OCI-LY3 (cell line): Measurements from ENCODE around the gene GRAMD1B.

Experiments
- H2AFZ ChIP-seq: fragments of 200-600, 300-600 bp; shearing (Covaris generic); 2 replicates; pipeline ENCODE4 v1.6.0; 2014; ENCODE audit warnings: antibody characterized with exemption, low read depth, low read length
- H3K27ac ChIP-seq: fragments of 200-600, 300-600 bp; sonication (generic); 2 replicates; pipeline ENCODE4 v1.5.1; 2014; ENCODE audit warnings: mild to moderate bottlenecking, low read length, moderate library complexity, mixed read lengths
- H3K27me3 ChIP-seq: fragments of 200-600, 300-600 bp; sonication (generic); 2 replicates; pipeline ENCODE4 v1.6.1; 2014; ENCODE audit warnings: low read depth, low read length, mixed read lengths
- H3K36me3 ChIP-seq: fragments of 200-600, 300-600 bp; sonication (generic); replicated peaks from 2 replicates; pipeline ENCODE3; 2014; ENCODE audit warnings: low read depth, low read length, mixed read lengths
- H3K4me1 ChIP-seq: fragments of 300-600, 200-600 bp; sonication (generic); 2 replicates; pipeline ENCODE4 v1.6.1; 2014; ENCODE audit warnings: low read length, mixed read lengths
- H3K4me2 ChIP-seq: fragments of 200-600, 300-600 bp; sonication (generic); 2 replicates; pipeline ENCODE4 v1.6.1; 2014; ENCODE audit warnings: low read length, mixed read lengths
- H3K4me3 ChIP-seq: fragments of 300-600, 200-600 bp; sonication (generic); 2 replicates; pipeline ENCODE4 v1.5.1; 2014; ENCODE audit warnings: antibody characterized with exemption, mild to moderate bottlenecking, low read length, moderate library complexity
- H3K79me2 ChIP-seq: fragments of 300-600, 200-600 bp; shearing (Covaris generic); 2 replicates; pipeline ENCODE4 v1.6.1; 2014; ENCODE audit warnings: mild to moderate bottlenecking, low read length, mixed read lengths
- H3K9ac ChIP-seq: fragments of 300-600, 200-600 bp; shearing (Covaris generic); 2 replicates; pipeline ENCODE4 v1.6.0; 2014; ENCODE audit warnings: mild to moderate bottlenecking, low read length, moderate library complexity
- H3K9me3 ChIP-seq: fragments of 200-600, 300-600 bp; shearing (Covaris generic); 2 replicates; pipeline ENCODE4 v1.6.1; 2014; ENCODE audit warnings: low read length, mixed read lengths; ENCODE audit not compliant: insufficient read depth
- H4K20me1 ChIP-seq: fragments of 200-600, 300-600 bp; sonication (generic); 2 replicates; pipeline ENCODE4 v1.6.1; 2016; ENCODE audit warnings: low read length, mixed read lengths; ENCODE audit not compliant: insufficient read depth
- EZH2phosphoT487 ChIP-seq: fragments of 200-600 bp; shearing (Covaris generic); IDR thresholded peaks from 2 replicates; pipeline ENCODE4 v1.6.1; 2018; ENCODE audit warnings: antibody characterized with exemption, mixed run types, low read depth
- TF ChIP-seq, protein P1 (sequence below): fragments of 200-600, 300-600 bp; sonication (generic); IDR thresholded peaks from 2 replicates; pipeline ENCODE4 v1.5.1; 2014; ENCODE audit warnings: antibody characterized with exemption, low read length, low read depth

Gene GRAMD1B

DNA sequence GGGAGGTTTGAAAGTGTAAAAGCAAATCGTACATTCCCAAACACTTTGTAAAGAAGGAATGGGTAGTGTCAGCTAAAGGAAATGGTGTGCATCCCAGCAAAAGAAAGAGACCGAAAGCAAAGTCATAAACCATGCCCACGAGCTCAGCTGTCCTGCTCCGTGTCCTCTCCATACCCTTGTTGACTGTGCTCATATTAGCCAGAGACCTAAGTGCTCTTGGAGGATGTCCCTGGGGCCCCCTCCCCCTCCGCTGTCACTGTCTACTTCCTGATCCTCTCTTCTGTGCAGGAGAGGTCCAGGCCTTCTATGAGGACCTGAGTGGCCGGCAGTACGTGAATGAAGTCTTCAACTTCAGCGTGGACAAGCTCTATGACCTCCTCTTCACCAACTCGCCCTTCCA lies 178.3 kb downstream of the GRAMD1B start:
- Histone ChIP-seq H3K36me3 (no peaks in the 10 kb centered on the region), H3K27me3 (no peaks in the 10 kb centered on the region), H3K9me3 (no peaks in the 10 kb centered on the region), H3K79me2 (no peaks in the 10 kb centered on the region), H3K4me1 (peaks cover 8% of the 10 kb centered on the region), H3K9ac (no peak overlapping the region), H3K4me3 (no peak overlapping the region), H3K4me2 (no peak overlapping the region), H4K20me1 (peaks cover 2% of the 10 kb centered on the region; the same call in 1 of the 2 replicates), H3K27ac (no peak overlapping the region), H2AFZ (no peak overlapping the region)
- TF ChIP-seq, protein P1, sequence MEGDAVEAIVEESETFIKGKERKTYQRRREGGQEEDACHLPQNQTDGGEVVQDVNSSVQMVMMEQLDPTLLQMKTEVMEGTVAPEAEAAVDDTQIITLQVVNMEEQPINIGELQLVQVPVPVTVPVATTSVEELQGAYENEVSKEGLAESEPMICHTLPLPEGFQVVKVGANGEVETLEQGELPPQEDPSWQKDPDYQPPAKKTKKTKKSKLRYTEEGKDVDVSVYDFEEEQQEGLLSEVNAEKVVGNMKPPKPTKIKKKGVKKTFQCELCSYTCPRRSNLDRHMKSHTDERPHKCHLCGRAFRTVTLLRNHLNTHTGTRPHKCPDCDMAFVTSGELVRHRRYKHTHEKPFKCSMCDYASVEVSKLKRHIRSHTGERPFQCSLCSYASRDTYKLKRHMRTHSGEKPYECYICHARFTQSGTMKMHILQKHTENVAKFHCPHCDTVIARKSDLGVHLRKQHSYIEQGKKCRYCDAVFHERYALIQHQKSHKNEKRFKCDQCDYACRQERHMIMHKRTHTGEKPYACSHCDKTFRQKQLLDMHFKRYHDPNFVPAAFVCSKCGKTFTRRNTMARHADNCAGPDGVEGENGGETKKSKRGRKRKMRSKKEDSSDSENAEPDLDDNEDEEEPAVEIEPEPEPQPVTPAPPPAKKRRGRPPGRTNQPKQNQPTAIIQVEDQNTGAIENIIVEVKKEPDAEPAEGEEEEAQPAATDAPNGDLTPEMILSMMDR: no peak
- TF ChIP-seq EZH2phosphoT487: no peak

DNA sequence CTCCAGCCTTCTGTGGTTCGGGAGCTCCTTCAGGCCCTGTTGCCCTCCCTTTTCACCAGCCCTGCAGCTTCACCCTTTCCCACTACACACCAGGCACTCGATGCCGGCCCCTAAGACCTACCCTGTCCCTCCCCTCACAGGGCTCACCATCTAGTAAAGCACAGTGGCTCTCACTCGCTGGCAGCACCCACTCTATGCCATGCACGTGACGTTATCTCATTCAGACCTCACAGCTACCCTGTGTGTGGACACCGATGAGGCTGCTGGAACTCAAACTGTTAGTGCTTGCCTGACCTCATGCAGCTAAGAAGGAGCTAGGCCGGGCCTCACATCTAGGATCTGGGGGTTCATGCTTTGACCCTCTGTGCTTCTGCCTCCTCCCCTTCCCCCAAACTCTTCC lies 178.9 kb downstream of the GRAMD1B start:
- Histone ChIP-seq H3K9ac (no peak overlapping the region), H3K9me3 (no peaks in the 10 kb centered on the region), H4K20me1 (no peaks in the 10 kb centered on the region), H3K27me3 (no peaks in the 10 kb centered on the region), H3K4me3 (no peak overlapping the region), H3K27ac (no peak overlapping the region), H3K4me2 (no peak overlapping the region), H3K4me1 (peaks cover 2% of the 10 kb centered on the region), H3K79me2 (no peaks in the 10 kb centered on the region), H3K36me3 (no peaks in the 10 kb centered on the region), H2AFZ (no peak overlapping the region)
- no peak for TF ChIP-seq EZH2phosphoT487
- TF ChIP-seq, protein P1: no peak

DNA sequence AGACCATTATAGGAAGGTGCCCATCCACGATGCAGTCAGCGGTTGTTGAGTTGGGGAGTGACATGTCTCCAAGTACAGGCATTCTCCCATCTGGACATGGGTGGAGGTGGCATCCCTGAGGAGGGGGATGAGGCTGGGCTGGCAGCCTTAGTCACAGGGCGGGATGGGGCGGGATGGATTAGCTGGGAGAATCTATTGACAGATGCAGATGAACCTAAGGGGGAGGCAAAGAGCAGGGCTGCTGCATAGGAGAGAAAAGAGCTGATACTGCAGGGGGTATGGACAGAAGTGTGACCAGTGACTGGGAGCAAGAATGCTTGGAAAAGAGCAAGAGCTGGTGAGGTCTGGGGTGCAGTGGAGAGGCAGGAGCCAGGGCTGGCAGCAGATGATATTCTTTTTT lies 181.6 kb downstream of the GRAMD1B start:
- Histone ChIP-seq H3K4me1 (no peaks in the 10 kb centered on the region), H3K27ac (no peak overlapping the region), H3K79me2 (no peaks in the 10 kb centered on the region), H3K4me3 (no peak overlapping the region), H3K4me2 (no peak overlapping the region), H4K20me1 (no peaks in the 10 kb centered on the region), H3K36me3 (no peaks in the 10 kb centered on the region), H3K9ac (no peak overlapping the region), H3K27me3 (no peaks in the 10 kb centered on the region), H3K9me3 (no peaks in the 10 kb centered on the region), H2AFZ (no peak overlapping the region)
- no peak for TF ChIP-seq EZH2phosphoT487
- TF ChIP-seq, protein P1: no peak

DNA sequence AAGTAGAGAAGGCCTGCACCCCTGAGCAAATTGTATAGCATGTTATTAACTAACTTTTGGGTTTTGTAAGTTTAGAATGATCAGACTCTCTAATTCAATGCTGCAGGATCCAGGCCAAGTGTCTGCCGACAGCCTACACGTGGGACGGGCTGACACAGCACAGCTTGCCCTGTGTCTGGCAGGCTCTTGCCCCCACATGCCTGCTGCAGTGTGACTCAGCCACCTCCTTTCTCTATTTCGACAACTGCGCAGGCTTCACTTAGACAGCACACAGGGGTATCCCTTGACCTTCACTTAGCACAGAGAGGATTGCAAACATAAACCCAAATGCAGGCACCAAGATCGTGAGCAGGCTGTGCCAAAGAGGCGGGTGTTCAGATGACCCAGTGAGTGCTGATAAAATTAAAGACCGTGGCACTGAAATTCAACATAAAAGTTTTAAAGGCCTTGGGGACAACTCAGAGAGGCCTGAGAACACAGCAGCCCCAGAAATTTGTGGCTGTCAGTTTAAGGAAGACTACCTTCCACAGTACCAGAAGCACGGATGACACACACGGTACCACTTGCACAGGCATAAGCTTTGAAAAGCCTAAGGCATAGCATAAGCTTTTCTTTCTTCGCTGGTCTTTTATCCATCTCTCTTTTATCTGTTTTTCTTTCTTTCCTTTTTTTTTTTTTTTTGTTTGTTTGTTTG lies 186.6 kb downstream of the GRAMD1B start:
- Histone ChIP-seq H3K27ac (no peak overlapping the region), H3K4me3 (no peak overlapping the region), H3K36me3 (no peaks in the 10 kb centered on the region), H3K9me3 (no peaks in the 10 kb centered on the region), H3K79me2 (no peaks in the 10 kb centered on the region), H3K4me1 (no peaks in the 10 kb centered on the region), H3K4me2 (no peak overlapping the region), H3K27me3 (no peaks in the 10 kb centered on the region), H3K9ac (no peak overlapping the region), H4K20me1 (no peaks in the 10 kb centered on the region), H2AFZ (no peak overlapping the region)
- no peak for TF ChIP-seq EZH2phosphoT487
- TF ChIP-seq, protein P1: no peak
